ENCODE results near the gene TTLL4. TPM values are rescaled to one million over a fixed set of nuclear protein-coding genes. Genes with fewer than 3 reads are reported as not detected.
"Not testable (repeated sequence)": the region's sequence is repeated elsewhere in the genome, so short reads cannot be mapped to it uniquely, and the experiment has no call there.

The TTLL4 gene
- total RNA-seq, 4 donors from 2014 or later = 4.4 to 16.2 (median 6.4) TPM

GRCh38 chr2:218755567-218756404 is 45.2 kb downstream of the TTLL4 start:
- no peaks in the 10 kb centered on the region for H3K27me3 ChIP-seq
- intact Hi-C loops (cut with DNase I; ENCODE audit: low total_unique reads) = no loop called here
- no peak for TF ChIP-seq POLR2A (IDR thresholded peaks at IDR 0.05)
- TF ChIP-seq CTCF (IDR thresholded peaks at IDR 0.05 in 4 of 5, conservative IDR thresholded peaks at IDR 0.05 in 1 of 5) = no peak
- no peaks in the 10 kb centered on the region for H3K9me3 ChIP-seq
- H3K36me3 ChIP-seq = peaks cover 0 to 41% of the 10 kb centered on the region in 2 donors
- no peak overlapping the region for H3K27ac ChIP-seq
- no peaks in the 10 kb centered on the region for H3K4me1 ChIP-seq
- in situ Hi-C loops (cut with MboI; ENCODE audit: low sequenced_read_pairs in 4 of 4) = no loop called here
- DNase-seq (no peak), ATAC-seq (no peak)
- H3K4me3 ChIP-seq = no peak overlapping the region

GRCh38 chr2:218756599-218757377 is 46.2 kb downstream of the TTLL4 start:
- Histone ChIP-seq H3K9me3 (no peaks in the 10 kb centered on the region), H3K27ac (no peak overlapping the region), H3K27me3 (no peaks in the 10 kb centered on the region), H3K36me3 (peaks cover 0 to 32% of the 10 kb centered on the region in 2 donors), H3K4me1 (no peaks in the 10 kb centered on the region), H3K4me3 (no peak overlapping the region)
- ATAC-seq = peak in 1 of 2 donors; percentile 41
- intact Hi-C loops (cut with DNase I; ENCODE audit: low total_unique reads) (no loop called here), in situ Hi-C loops (cut with MboI; ENCODE audit: low sequenced_read_pairs in 4 of 4) (no loop called here)
- TF ChIP-seq CTCF (IDR thresholded peaks at IDR 0.05 in 4 of 5, conservative IDR thresholded peaks at IDR 0.05 in 1 of 5) = no peak
- no peak for DNase-seq

- intact Hi-C loops (cut with DNase I; ENCODE audit: low total_unique reads) = no loop called here
- no peaks in the 10 kb centered on the region for H3K9me3 ChIP-seq
- no peaks in the 10 kb centered on the region for H3K27me3 ChIP-seq
- no peak for DNase-seq
- no peak overlapping the region for H3K4me3 ChIP-seq
- ATAC-seq = no peak
- H3K4me1 ChIP-seq = no peaks in the 10 kb centered on the region
- in situ Hi-C loops (cut with MboI; ENCODE audit: low sequenced_read_pairs in 4 of 4) = no loop called here
- TF ChIP-seq POLR2A (IDR thresholded peaks at IDR 0.05) (no peak), CTCF (IDR thresholded peaks at IDR 0.05 in 4 of 5, conservative IDR thresholded peaks at IDR 0.05 in 1 of 5) (no peak)
- no peak overlapping the region for H3K27ac ChIP-seq
- H3K36me3 ChIP-seq = no peaks in the 10 kb centered on the region
These were observed 51.2 kb downstream of the TTLL4 start for GRCh38 chr2:218761795-218762194.

- intact Hi-C loops (cut with DNase I; ENCODE audit: low total_unique reads); ATAC-seq; DNase-seq; in situ Hi-C loops (cut with MboI; ENCODE audit: low sequenced_read_pairs in 4 of 4); H3K9me3 ChIP-seq; H3K27ac ChIP-seq; H3K27me3 ChIP-seq; H3K4me1 ChIP-seq; H3K4me3 ChIP-seq; H3K36me3 ChIP-seq: not testable (repeated sequence)
These were observed 62.1 kb downstream of the TTLL4 start for GRCh38 chr2:218772759-218773158.

- Histone ChIP-seq H3K36me3 (no peaks in the 10 kb centered on the region), H3K4me1 (no peaks in the 10 kb centered on the region), H3K4me3 (no peak overlapping the region), H3K9me3 (no peaks in the 10 kb centered on the region), H3K27ac (no peak overlapping the region), H3K27me3 (no peaks in the 10 kb centered on the region)
- intact Hi-C loops (cut with DNase I; ENCODE audit: low total_unique reads) (no loop called here), in situ Hi-C loops (cut with MboI; ENCODE audit: low sequenced_read_pairs in 4 of 4) (no loop called here)
- ATAC-seq (no peak), DNase-seq (no peak)
- TF ChIP-seq CTCF (IDR thresholded peaks at IDR 0.05 in 4 of 5, conservative IDR thresholded peaks at IDR 0.05 in 1 of 5) (no peak), POLR2A (IDR thresholded peaks at IDR 0.05) (no peak)
These were observed 63.2 kb downstream of the TTLL4 start for GRCh38 chr2:218773881-218774280.

All from gastrocnemius medialis (tissue), 4 donors.